ENCODE results near the gene KIF1C.

The KIF1C gene

GRCh38 chr17:5014357-5014756, 16.6 kb downstream of the KIF1C start:
- TF ChIP-seq CTCF (IDR thresholded peaks at IDR 0.05; ENCODE audit: borderline replicate concordance, control extremely low read depth, extremely low read depth, insufficient read depth, missing control alignments) = no peak
- in situ Hi-C loops (cut with MboI; ENCODE audit: low sequenced_read_pairs, unreplicated experiment) = no loop called here
- DNase-seq (ENCODE audit: low spot score) = no peak

GRCh38 chr17:5019475-5019956, 21.8 kb downstream of the KIF1C start:
- TF ChIP-seq CTCF (IDR thresholded peaks at IDR 0.05; ENCODE audit: borderline replicate concordance, control extremely low read depth, extremely low read depth, insufficient read depth, missing control alignments) = peak; percentile 19
- in situ Hi-C loops (cut with MboI; ENCODE audit: low sequenced_read_pairs, unreplicated experiment) = no loop called here

GRCh38 chr17:5020502-5021023, 22.8 kb downstream of the KIF1C start:
- in situ Hi-C loops (cut with MboI; ENCODE audit: low sequenced_read_pairs, unreplicated experiment) = no loop called here
- DNase-seq (ENCODE audit: low spot score) = no peak
- TF ChIP-seq CTCF (IDR thresholded peaks at IDR 0.05; ENCODE audit: borderline replicate concordance, control extremely low read depth, extremely low read depth, insufficient read depth, missing control alignments) = no peak

More at GRCh38 chr17:5019475-5019956, 21.8 kb downstream of the KIF1C start:
- DNase-seq (ENCODE audit: low spot score) = peak; percentile 66

- no peak for TF ChIP-seq CTCF (IDR thresholded peaks at IDR 0.05; ENCODE audit: borderline replicate concordance, control extremely low read depth, extremely low read depth, insufficient read depth, missing control alignments)
- DNase-seq (ENCODE audit: low spot score) = no peak
- in situ Hi-C loops (cut with MboI; ENCODE audit: low sequenced_read_pairs, unreplicated experiment) = no loop called here
Observed at GRCh38 chr17:5022171-5022711, 24.5 kb downstream of the KIF1C start.

- no peak for TF ChIP-seq CTCF (IDR thresholded peaks at IDR 0.05; ENCODE audit: borderline replicate concordance, control extremely low read depth, extremely low read depth, insufficient read depth, missing control alignments)
- in situ Hi-C loops (cut with MboI; ENCODE audit: low sequenced_read_pairs, unreplicated experiment) = no loop called here
Observed at GRCh38 chr17:5023588-5024147, 25.9 kb downstream of the KIF1C start.

GRCh38 chr17:5024604-5025003, 26.9 kb downstream of the KIF1C start:
- DNase-seq (ENCODE audit: low spot score) = no peak
- no peak for TF ChIP-seq CTCF (IDR thresholded peaks at IDR 0.05; ENCODE audit: borderline replicate concordance, control extremely low read depth, extremely low read depth, insufficient read depth, missing control alignments)
- in situ Hi-C loops (cut with MboI; ENCODE audit: low sequenced_read_pairs, unreplicated experiment) = no loop called here

More at GRCh38 chr17:5023588-5024147, 25.9 kb downstream of the KIF1C start:
- DNase-seq (ENCODE audit: low spot score) = no peak
